Activated CD4-positive, alpha-beta memory T cell treated with anti-CD3 and anti-CD28 coated beads, Interleukin-2, amount 10 ng/mL, durations not matched to agents 7 days and 5 days (primary cell): ENCODE results near the gene CYP46A1. TPM values are rescaled to one million over a fixed set of nuclear protein-coding genes. Genes with fewer than 3 reads are reported as not detected.
"Not testable (repeated sequence)": the region's sequence is repeated elsewhere in the genome, so short reads cannot be mapped to it uniquely, and the experiment has no call there.

ENCODE experiments used
- CTCF ChIA-PET: fragments of 350-600 bp; sonication (Branson Sonifier 250); formaldehyde crosslinking; loops from one replicate; lab custom pipeline; 2021; ENCODE audit warnings: antibody characterized with exemption, inconsistent platforms; lab: Charles Lee
- POLR2A ChIA-PET: fragments of 350-600 bp; sonication (Branson Sonifier 250); formaldehyde crosslinking; loops from one replicate; lab custom pipeline; 2021; ENCODE audit warnings: antibody characterized with exemption; lab: Charles Lee
- DNase-seq: peaks from one replicate; pipeline ENCODE4 v3.0.0-alpha.2; 2020
- H3K27ac Mint-ChIP-seq: one replicate; pipeline ENCODE4 v1.8.0; 2021; ENCODE audit warnings: mild to moderate bottlenecking, mixed read lengths
- H3K27me3 Mint-ChIP-seq: one replicate; pipeline ENCODE4 v1.8.0; 2021; ENCODE audit warnings: mixed read lengths
- H3K36me3 Mint-ChIP-seq: one replicate; pipeline ENCODE4 v1.8.0; 2021; ENCODE audit warnings: low read depth, mixed read lengths
- H3K4me1 Mint-ChIP-seq: one replicate; pipeline ENCODE4 v1.8.0; 2021; ENCODE audit warnings: mixed read lengths
- H3K4me3 Mint-ChIP-seq: one replicate; pipeline ENCODE4 v1.8.0; 2021; ENCODE audit warnings: mild to moderate bottlenecking, mixed read lengths
- H3K9me3 Mint-ChIP-seq: one replicate; pipeline ENCODE4 v1.8.0; 2021; ENCODE audit warnings: mixed read lengths
- total RNA-seq, 2 experiments: library from RNA; stranded (reverse); gene quantifications; one replicate each; pipeline ENCODE4 v1.2.3, GENCODE V29; 2021

The CYP46A1 gene
- total RNA-seq, 2 experiments from 2014 or later: 0.13 to 0.23 TPM

GRCh38 chr14:99755068-99755405 is 70.9 kb downstream of the CYP46A1 start:
- H3K9me3 Mint-ChIP-seq: no peaks in the 10 kb centered on the region
- ChIA-PET CTCF (interaction anchor here (1.5 kb wide), 1 partner anchor 25 kb away, joined by 4 read pairs; no protein-coding TSS in a partner anchor), POLR2A (no interaction called here)
- peaks cover 8% of the 10 kb centered on the region for H3K4me1 Mint-ChIP-seq
- no peak for DNase-seq
- no peak overlapping the region for H3K4me3 Mint-ChIP-seq
- H3K27ac Mint-ChIP-seq: no peak overlapping the region
- no peaks in the 10 kb centered on the region for H3K36me3 Mint-ChIP-seq
- H3K27me3 Mint-ChIP-seq: peaks cover 28% of the 10 kb centered on the region

GRCh38 chr14:99755629-99756603 is 71.8 kb downstream of the CYP46A1 start:
- H3K27me3 Mint-ChIP-seq: peaks cover 28% of the 10 kb centered on the region
- H3K9me3 Mint-ChIP-seq: no peaks in the 10 kb centered on the region
- no peak overlapping the region for H3K4me3 Mint-ChIP-seq
- ChIA-PET POLR2A (no interaction called here), CTCF (interaction anchor here (1.5 kb wide), 1 partner anchor 25 kb away, joined by 4 read pairs; no protein-coding TSS in a partner anchor)
- DNase-seq: no peak
- peaks cover 8% of the 10 kb centered on the region for H3K4me1 Mint-ChIP-seq
- no peak overlapping the region for H3K27ac Mint-ChIP-seq
- H3K36me3 Mint-ChIP-seq: no peaks in the 10 kb centered on the region

- DNase-seq: no peak
- no peaks in the 10 kb centered on the region for H3K9me3 Mint-ChIP-seq
- no peaks in the 10 kb centered on the region for H3K36me3 Mint-ChIP-seq
- H3K27ac Mint-ChIP-seq: no peak overlapping the region
- CTCF ChIA-PET: no interaction called here
- peaks cover 8% of the 10 kb centered on the region for H3K4me1 Mint-ChIP-seq
- no peak overlapping the region for H3K4me3 Mint-ChIP-seq
- peaks cover 20% of the 10 kb centered on the region for H3K27me3 Mint-ChIP-seq
- POLR2A ChIA-PET: no interaction called here
Measured at GRCh38 chr14:99756796-99757195, 72.7 kb downstream of the CYP46A1 start.

- no peaks in the 10 kb centered on the region for H3K9me3 Mint-ChIP-seq
- ChIA-PET CTCF (interaction anchor here (1.4 kb wide), 1 partner anchor 8 kb away, joined by 3 read pairs; no protein-coding TSS in a partner anchor), POLR2A (no interaction called here)
- H3K27ac Mint-ChIP-seq: no peak overlapping the region
- peaks cover 14% of the 10 kb centered on the region for H3K27me3 Mint-ChIP-seq
- no peaks in the 10 kb centered on the region for H3K36me3 Mint-ChIP-seq
- DNase-seq: no peak
- H3K4me1 Mint-ChIP-seq: peaks cover 8% of the 10 kb centered on the region
- H3K4me3 Mint-ChIP-seq: no peak overlapping the region
Measured at GRCh38 chr14:99757331-99758070, 73.4 kb downstream of the CYP46A1 start.

- no peak for DNase-seq
- Mint-ChIP-seq H3K36me3 (no peaks in the 10 kb centered on the region), H3K4me3 (no peak overlapping the region), H3K27ac (no peak overlapping the region), H3K9me3 (no peaks in the 10 kb centered on the region), H3K4me1 (peaks cover 5% of the 10 kb centered on the region), H3K27me3 (peaks cover 18% of the 10 kb centered on the region)
- ChIA-PET POLR2A (no interaction called here), CTCF (interaction anchor here (1.4 kb wide), 1 partner anchor 9 kb away, joined by 3 read pairs; no protein-coding TSS in a partner anchor)
Measured at GRCh38 chr14:99758121-99758821, 74.2 kb downstream of the CYP46A1 start.

- no peaks in the 10 kb centered on the region for H3K9me3 Mint-ChIP-seq
- peaks cover 10% of the 10 kb centered on the region for H3K27me3 Mint-ChIP-seq
- no peaks in the 10 kb centered on the region for H3K4me1 Mint-ChIP-seq
- POLR2A ChIA-PET: no interaction called here
- H3K27ac Mint-ChIP-seq: no peak overlapping the region
- CTCF ChIA-PET: interaction anchor here (1.4 kb wide), 1 partner anchor 9 kb away, joined by 3 read pairs; no protein-coding TSS in a partner anchor
- no peak for DNase-seq
- H3K4me3 Mint-ChIP-seq: no peak overlapping the region
- no peaks in the 10 kb centered on the region for H3K36me3 Mint-ChIP-seq
Measured at GRCh38 chr14:99758872-99759545, 74.9 kb downstream of the CYP46A1 start.

- no peaks in the 10 kb centered on the region for H3K4me1 Mint-ChIP-seq
- peaks cover 9% of the 10 kb centered on the region for H3K27me3 Mint-ChIP-seq
- ChIA-PET POLR2A (no interaction called here), CTCF (no interaction called here)
- no peak overlapping the region for H3K27ac Mint-ChIP-seq
- H3K4me3 Mint-ChIP-seq: no peak overlapping the region
- H3K36me3 Mint-ChIP-seq: no peaks in the 10 kb centered on the region
- no peak for DNase-seq
- no peaks in the 10 kb centered on the region for H3K9me3 Mint-ChIP-seq
Measured at GRCh38 chr14:99759546-99759925, 75.4 kb downstream of the CYP46A1 start.

GRCh38 chr14:99760817-99761216 is 76.7 kb downstream of the CYP46A1 start:
- ChIA-PET POLR2A (no interaction called here), CTCF (no interaction called here)
- H3K27me3 Mint-ChIP-seq: peaks cover 7% of the 10 kb centered on the region
- H3K36me3 Mint-ChIP-seq: no peaks in the 10 kb centered on the region
- H3K4me3 Mint-ChIP-seq: no peak overlapping the region
- no peak for DNase-seq
- H3K4me1 Mint-ChIP-seq: no peaks in the 10 kb centered on the region
- H3K9me3 Mint-ChIP-seq: no peaks in the 10 kb centered on the region
- no peak overlapping the region for H3K27ac Mint-ChIP-seq

- CTCF ChIA-PET, DNase-seq, H3K36me3 Mint-ChIP-seq, POLR2A ChIA-PET, H3K27me3 Mint-ChIP-seq, H3K9me3 Mint-ChIP-seq, H3K4me1 Mint-ChIP-seq, H3K4me3 Mint-ChIP-seq, H3K27ac Mint-ChIP-seq: not testable (repeated sequence)
Measured at GRCh38 chr14:99762911-99763310, 78.8 kb downstream of the CYP46A1 start.

- Mint-ChIP-seq H3K9me3 (no peaks in the 10 kb centered on the region), H3K4me1 (no peaks in the 10 kb centered on the region), H3K27me3 (peaks cover 13% of the 10 kb centered on the region), H3K36me3 (no peaks in the 10 kb centered on the region), H3K4me3 (no peak overlapping the region), H3K27ac (no peak overlapping the region)
- ChIA-PET CTCF (no interaction called here), POLR2A (no interaction called here)
- no peak for DNase-seq
Measured at GRCh38 chr14:99763527-99764221, 79.6 kb downstream of the CYP46A1 start.

GRCh38 chr14:99764222-99764706 is 80.2 kb downstream of the CYP46A1 start:
- H3K27me3 Mint-ChIP-seq: peaks cover 13% of the 10 kb centered on the region
- POLR2A ChIA-PET: no interaction called here
- H3K4me1 Mint-ChIP-seq: no peaks in the 10 kb centered on the region
- no peak for DNase-seq
- H3K36me3 Mint-ChIP-seq: no peaks in the 10 kb centered on the region
- CTCF ChIA-PET: no interaction called here
- H3K4me3 Mint-ChIP-seq: no peak overlapping the region
- no peak overlapping the region for H3K27ac Mint-ChIP-seq
- H3K9me3 Mint-ChIP-seq: no peaks in the 10 kb centered on the region

GRCh38 chr14:99768381-99768780 is 84.3 kb downstream of the CYP46A1 start:
- Mint-ChIP-seq H3K4me3 (no peak overlapping the region), H3K9me3 (no peaks in the 10 kb centered on the region), H3K27me3 (peaks cover 23% of the 10 kb centered on the region), H3K4me1 (no peaks in the 10 kb centered on the region), H3K36me3 (no peaks in the 10 kb centered on the region), H3K27ac (no peak overlapping the region)
- CTCF ChIA-PET: interaction anchor here (0.7 kb wide), 1 partner anchor 29 kb away, joined by 5 read pairs; no protein-coding TSS in a partner anchor
- POLR2A ChIA-PET: no interaction called here
- no peak for DNase-seq
